Ectodermal cell (in vitro differentiated cells): ENCODE data around the gene NUDT8.

Source experiments
- H3K27ac ChIP-seq: 2 replicates; pipeline ENCODE4 v1.7.0; 2013; ENCODE audit warnings: mild to moderate bottlenecking, low read depth, low read length; ENCODE audit not compliant: insufficient read depth, poor library complexity, severe bottlenecking
- H3K27me3 ChIP-seq: 2 replicates; pipeline ENCODE4 v1.7.0; 2013; ENCODE audit warnings: mild to moderate bottlenecking, low read length; ENCODE audit not compliant: insufficient read depth, control insufficient read depth, poor library complexity, severe bottlenecking
- H3K36me3 ChIP-seq: one replicate; pipeline ENCODE4 v1.7.0; 2013; ENCODE audit warnings: low read length; ENCODE audit not compliant: control insufficient read depth, insufficient read depth
- H3K4me1 ChIP-seq: one replicate; pipeline ENCODE4 v1.7.0; 2013; ENCODE audit warnings: low read length; ENCODE audit not compliant: control insufficient read depth, insufficient read depth
- H3K4me3 ChIP-seq: 2 replicates; pipeline ENCODE4 v1.7.0; 2013; ENCODE audit warnings: low read depth, low read length, control low read depth; ENCODE audit not compliant: insufficient read depth
- H3K9me3 ChIP-seq: 2 replicates; pipeline ENCODE4 v1.7.0; 2013; ENCODE audit warnings: mild to moderate bottlenecking, low read length, moderate library complexity; ENCODE audit not compliant: control insufficient read depth
- WGBS, 2 experiments: methylation state at CpG; one replicate each; pipeline ENCODE4 v1.1.7; 2013; ENCODE audit warnings: missing lambda C conversion rate in 2 of 2; 5-methylcytosine and 5-hydroxymethylcytosine counted together

Gene NUDT8

DNA sequence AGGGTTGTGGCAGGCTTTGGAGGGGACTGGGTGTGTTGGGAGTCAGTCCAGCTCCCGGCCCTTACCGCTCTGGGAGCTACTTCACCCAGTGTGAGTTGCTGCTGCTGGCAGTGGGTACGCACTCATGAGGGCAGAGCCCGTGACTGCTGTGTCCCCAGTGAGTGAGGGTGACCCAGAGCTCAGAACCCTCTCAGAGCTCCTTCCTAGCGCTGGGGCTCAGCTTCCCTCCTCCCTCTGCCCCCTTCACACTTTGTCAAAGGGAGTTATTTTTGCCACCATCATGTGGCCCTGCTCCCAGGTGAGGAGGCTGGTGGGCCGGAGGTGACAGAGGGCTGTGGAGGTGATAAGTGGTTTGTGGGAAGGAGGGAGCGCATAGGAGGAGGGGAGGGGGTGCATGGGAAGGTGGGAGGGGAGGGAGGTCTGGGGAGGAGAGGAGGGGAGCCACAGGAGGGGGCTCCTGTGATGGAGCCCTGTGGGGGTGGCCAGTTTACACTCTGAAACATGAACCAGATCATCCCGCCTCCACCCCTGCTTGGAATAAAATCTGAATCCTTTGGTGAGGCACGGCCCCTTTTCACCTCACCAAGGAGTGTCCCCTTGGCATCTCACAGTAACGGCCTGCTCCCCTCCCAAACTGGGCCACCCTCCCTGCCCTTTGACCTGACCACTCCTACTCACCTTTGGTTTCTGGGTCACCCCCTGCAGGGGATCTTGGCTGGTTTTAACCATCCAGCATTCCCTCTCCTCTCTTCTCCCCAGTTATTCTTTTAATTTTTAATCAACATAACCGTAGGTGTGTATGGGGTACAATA, 13.1 kb downstream of the NUDT8 start:
- Histone ChIP-seq H3K36me3 (no peaks in the 10 kb centered on the region), H3K4me3 (no peak overlapping the region), H3K27ac (no peak overlapping the region), H3K9me3 (no peaks in the 10 kb centered on the region), H3K27me3 (no peaks in the 10 kb centered on the region), H3K4me1 (peaks cover 17% of the 10 kb centered on the region)
- WGBS, 2 experiments = 51 to 54% methylated on average over 11 of the region's 11 CpGs

DNA sequence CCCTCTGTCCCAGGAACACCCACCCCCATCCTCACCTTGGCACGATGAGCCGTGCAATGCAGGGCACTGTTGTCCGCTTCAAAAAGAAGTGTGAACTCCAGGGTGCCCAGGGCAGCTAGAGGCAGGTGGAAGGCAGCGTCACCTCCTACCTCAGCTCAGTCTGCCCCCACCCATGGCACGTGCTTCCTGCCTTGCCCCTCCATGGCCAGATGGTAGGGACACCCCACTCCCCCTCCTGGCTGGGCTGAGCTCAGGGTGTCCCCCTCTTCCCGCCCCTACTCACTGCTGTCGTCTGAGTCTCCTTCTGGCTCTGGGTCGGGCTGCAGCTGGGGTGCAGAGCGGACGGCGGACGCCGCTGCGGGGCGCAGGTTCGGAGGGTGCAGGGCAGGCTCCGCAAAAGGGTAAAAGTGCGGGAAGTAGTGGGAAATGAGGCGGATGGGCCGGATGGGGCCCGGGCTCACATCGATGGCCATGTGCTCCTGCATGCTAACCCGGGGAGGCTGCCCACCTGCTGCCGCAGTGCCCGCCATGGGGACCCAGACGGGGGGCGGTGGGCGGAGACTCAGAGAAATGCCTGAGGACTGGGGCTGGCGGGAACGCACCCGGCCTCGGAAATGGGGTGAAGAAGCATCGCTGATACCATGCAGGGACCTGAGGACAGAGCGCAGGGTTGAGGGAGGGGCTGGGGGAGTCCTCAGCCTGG, 13.9 kb downstream of the NUDT8 start:
- H3K27me3 ChIP-seq = no peaks in the 10 kb centered on the region
- WGBS, 2 experiments = 73 to 81% methylated on average over 32 to 34 of the region's 34 CpGs
- H3K36me3 ChIP-seq = no peaks in the 10 kb centered on the region
- H3K9me3 ChIP-seq = no peaks in the 10 kb centered on the region
- no peak overlapping the region for H3K4me3 ChIP-seq
- H3K27ac ChIP-seq = no peak overlapping the region
- peaks cover 17% of the 10 kb centered on the region for H3K4me1 ChIP-seq

DNA sequence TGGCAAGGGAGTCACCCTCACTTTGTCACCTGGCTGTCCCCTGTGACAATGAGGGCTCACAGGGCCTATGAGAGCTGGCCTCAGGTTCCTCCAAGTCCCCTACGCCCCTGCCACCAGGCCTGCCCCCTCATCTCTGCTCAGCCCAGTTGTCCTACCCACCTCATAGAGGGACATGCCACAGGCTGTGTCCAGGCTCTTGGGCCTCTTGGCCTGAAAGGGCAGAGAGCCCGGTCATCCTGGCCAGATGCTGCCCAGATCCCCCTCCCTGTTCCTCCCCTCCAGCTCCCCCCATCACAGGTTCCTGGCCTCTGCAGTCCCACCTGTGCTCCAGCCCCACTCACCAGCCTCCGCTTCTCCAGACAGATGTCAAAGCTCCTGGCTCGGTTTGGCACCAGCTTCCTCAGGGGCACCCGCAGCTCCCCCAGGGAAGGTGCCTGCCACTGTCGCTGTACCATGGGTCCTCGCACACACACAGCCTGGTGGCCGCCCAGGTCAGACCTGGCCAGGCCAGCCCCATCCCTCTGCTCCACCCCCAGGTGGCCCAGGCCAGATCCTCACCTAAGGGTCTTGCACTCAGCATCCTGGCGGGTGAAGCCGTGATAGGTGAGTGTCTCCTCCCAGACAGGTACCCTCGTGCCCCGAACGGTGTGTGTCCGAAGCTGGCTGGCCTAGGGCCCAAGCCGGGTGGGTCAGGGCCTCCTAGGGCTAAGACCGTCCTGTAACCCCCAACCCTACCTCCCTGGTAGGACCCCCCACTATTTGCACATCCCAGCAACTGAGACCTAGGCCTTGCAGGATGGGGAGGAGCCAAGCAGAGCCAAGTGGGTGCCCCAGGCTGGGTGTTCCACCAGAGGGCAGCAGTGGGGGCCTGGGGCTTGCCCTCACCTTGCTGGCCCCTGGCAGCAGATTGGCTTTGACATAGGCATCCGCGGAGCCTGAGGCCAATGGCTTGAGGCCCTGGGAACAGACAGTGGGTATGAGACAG, 14.7 kb downstream of the NUDT8 start:
- no peak overlapping the region for H3K27ac ChIP-seq
- 92 to 95% methylated on average over 18 of the region's 18 CpGs for WGBS, 2 experiments
- no peaks in the 10 kb centered on the region for H3K27me3 ChIP-seq
- peaks cover 17% of the 10 kb centered on the region for H3K4me1 ChIP-seq
- H3K36me3 ChIP-seq = peaks cover 7% of the 10 kb centered on the region
- no peak overlapping the region for H3K4me3 ChIP-seq
- no peaks in the 10 kb centered on the region for H3K9me3 ChIP-seq

DNA sequence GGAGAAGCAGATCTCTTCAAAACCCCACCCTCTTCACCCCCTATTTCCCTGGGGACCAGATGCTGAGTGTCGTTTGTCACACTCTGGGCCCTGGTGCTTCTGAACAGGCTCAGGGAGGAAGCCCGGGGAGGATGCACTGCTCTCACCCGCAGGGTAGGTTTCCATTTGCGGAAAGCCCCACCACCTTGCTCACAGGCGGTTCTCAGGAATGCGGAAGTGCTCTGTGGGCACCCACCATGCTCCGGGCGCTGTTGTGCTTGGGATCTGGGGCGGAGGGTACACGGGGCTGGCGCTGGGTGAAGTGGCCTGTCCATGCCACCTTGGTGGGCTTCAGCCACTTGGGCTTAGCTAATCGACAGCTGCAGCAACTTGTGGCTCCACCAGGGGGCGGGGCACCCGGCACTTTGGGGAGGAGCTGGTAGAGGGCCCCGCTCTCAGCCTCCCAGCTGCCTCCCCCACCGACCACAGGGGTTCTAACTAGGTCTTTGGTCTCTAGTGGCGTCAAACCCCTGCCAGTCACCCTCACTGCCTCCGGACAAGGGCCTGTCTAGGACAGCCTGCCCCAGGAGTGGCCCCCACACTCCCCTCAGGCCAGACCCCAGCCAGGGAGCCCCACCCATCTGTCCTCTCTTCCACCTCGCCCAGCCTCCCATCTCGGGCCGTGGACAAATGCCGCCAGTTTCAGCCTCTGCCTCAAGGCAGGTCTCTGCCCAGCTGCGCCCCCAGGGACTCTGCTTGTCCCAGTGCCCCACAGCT, 15.6 kb downstream of the NUDT8 start:
- no peak overlapping the region for H3K4me3 ChIP-seq

DNA sequence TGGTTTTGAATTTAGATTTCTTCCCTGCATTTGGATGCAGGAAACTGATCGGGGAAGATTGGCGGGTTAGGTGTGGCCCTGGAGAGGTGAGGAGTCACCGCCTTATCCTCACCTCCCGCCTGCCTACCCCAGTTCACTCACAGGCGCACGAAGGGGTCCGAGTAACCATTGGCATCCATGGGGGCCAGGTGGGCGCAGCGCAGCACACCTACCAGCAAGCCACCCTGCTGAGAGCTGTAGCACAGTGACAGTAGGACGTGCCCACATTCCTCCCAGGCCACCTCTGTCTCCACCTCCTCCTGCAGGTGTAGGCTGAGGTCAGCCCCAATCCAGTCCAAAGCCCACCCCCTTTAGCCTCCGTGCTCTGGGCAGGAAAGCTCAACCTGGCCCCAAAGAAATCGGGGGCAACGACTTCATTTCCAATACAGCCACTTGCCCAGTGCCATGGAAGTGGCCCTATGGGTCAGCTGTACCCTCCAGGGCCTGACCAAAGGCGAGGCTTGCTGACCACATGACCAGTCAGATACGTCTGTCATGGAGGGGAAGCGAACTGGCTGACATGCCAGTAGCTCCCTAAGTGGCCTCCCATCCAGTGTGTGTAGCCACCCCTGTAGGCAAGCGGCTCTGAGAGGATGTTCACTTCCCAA, 16.3 kb downstream of the NUDT8 start:
- no peak overlapping the region for H3K27ac ChIP-seq
- 90 to 91% methylated on average over 17 of the region's 17 CpGs for WGBS, 2 experiments
- no peak overlapping the region for H3K4me3 ChIP-seq
- H3K36me3 ChIP-seq = peaks cover 16% of the 10 kb centered on the region
- peaks cover 17% of the 10 kb centered on the region for H3K4me1 ChIP-seq
- no peaks in the 10 kb centered on the region for H3K9me3 ChIP-seq
- H3K27me3 ChIP-seq = no peaks in the 10 kb centered on the region

More for the DNA sequence above, 15.6 kb downstream of the NUDT8 start:
- no peak overlapping the region for H3K27ac ChIP-seq
- no peaks in the 10 kb centered on the region for H3K27me3 ChIP-seq
- peaks cover 12% of the 10 kb centered on the region for H3K36me3 ChIP-seq
- peaks cover 17% of the 10 kb centered on the region for H3K4me1 ChIP-seq
- no peaks in the 10 kb centered on the region for H3K9me3 ChIP-seq
- WGBS, 2 experiments = 47 to 50% methylated on average over 23 of the region's 23 CpGs

DNA sequence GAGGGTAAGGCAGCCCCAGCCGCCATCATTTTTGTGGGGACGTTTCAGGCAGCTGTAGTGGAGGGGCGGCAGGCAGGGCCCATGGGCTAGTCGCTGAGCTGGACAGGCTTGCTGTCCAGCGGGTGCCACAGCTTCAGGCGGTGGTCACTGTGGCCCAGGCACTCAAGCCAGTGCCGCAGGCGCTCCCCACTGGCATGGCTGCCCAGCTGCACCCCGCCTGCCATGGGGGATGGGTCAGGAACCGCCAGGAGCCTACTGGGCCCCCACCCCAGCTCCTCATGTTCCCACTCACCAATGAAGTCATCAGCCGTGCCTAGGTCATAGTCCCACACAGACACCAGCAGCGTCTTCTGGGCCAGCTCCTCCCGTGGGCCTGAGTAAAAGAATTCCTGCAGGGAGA, 17.0 kb downstream of the NUDT8 start:
- Histone ChIP-seq H3K36me3 (peaks cover 16% of the 10 kb centered on the region), H3K4me3 (no peak overlapping the region), H3K4me1 (peaks cover 17% of the 10 kb centered on the region), H3K27me3 (no peaks in the 10 kb centered on the region), H3K27ac (no peak overlapping the region), H3K9me3 (no peaks in the 10 kb centered on the region)
- 94 to 95% methylated on average over 13 of the region's 13 CpGs for WGBS, 2 experiments

DNA sequence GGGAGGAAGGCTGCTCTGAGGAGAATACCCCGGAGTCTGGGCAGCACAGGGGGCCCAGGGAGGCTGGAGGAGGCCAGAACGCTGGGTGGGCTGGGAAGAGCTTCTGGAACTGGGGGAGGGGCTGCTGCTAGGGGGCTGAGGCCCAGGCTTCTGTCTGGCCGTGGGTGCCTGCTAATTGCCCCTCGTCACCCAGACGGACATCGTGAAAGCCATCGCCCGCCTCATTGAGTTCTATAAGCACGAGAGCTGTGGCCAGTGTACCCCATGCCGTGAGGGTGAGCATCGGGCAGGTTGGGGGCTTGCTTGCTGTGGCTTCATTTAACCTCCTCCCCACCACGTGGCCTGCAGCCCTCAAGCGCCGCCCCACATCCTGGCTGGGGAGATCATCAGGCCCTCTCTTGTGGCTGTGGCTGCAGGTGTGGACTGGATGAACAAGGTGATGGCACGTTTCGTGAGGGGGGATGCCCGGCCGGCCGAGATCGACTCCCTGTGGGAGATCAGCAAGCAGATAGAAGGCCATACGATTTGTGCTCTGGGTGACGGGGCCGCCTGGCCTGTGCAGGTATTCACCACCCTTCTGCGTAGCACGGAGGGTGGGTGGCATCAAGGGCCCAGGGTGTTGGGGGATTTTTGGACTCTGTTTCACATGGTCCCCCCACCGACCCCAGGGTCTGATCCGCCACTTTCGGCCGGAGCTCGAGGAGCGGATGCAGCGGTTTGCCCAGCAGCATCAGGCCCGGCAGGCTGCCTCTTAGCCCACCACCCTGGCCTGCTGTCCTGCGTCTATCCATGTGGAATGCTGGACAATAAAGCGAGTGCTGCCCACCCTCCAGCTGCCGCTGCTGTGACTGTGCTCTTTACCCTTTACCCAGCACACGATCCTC, 17.8 kb downstream of the NUDT8 start:
- 95% methylated on average over 37 of the region's 37 CpGs for WGBS, 2 experiments
- Histone ChIP-seq H3K36me3 (peaks cover 16% of the 10 kb centered on the region), H3K27ac (no peak overlapping the region), H3K4me1 (peaks cover 14% of the 10 kb centered on the region), H3K4me3 (no peak overlapping the region), H3K27me3 (no peaks in the 10 kb centered on the region), H3K9me3 (no peaks in the 10 kb centered on the region)

DNA sequence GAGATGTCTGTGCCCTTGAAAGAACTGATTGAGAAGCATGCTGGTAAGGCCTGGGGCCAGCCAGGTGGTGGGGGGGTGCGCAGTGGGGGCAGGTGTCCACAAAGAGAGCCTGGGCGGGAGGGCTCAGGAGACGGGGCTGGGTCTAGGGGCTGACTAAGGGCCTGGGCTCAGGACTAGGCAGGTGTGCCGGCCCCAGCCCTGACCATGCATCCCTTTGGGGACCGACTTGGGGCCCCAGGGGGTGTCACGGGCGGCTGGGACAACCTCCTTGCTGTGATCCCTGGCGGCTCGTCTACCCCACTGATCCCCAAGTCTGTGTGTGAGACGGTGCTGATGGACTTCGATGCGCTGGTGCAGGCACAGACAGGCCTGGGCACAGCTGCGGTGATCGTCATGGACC, 18.6 kb downstream of the NUDT8 start:
- Histone ChIP-seq H3K4me1 (peaks cover 10% of the 10 kb centered on the region), H3K36me3 (peaks cover 16% of the 10 kb centered on the region), H3K27me3 (peaks cover 2% of the 10 kb centered on the region), H3K4me3 (no peak overlapping the region), H3K9me3 (no peaks in the 10 kb centered on the region), H3K27ac (no peak overlapping the region)
- 93 to 96% methylated on average over 14 of the region's 14 CpGs for WGBS, 2 experiments
